SK-N-SH (cell line): Measurements from ENCODE around the gene RRP8.

ENCODE experiments used
- CTCF ChIP-seq: fragments of 200-600 bp; sonication (generic); IDR thresholded peaks from 2 replicates; pipeline ENCODE4 v1.6.1; 2017; ENCODE audit warnings: antibody characterized with exemption, mild to moderate bottlenecking, moderate library complexity
- REST ChIP-seq: IDR thresholded peaks from 2 replicates; pipeline ENCODE4 v1.6.1; 2012; ENCODE audit warnings: mild to moderate bottlenecking, low read depth, low read length, moderate library complexity
- SIN3A ChIP-seq: IDR thresholded peaks from 2 replicates; pipeline ENCODE4 v1.6.1; 2012; ENCODE audit warnings: low read depth, mild to moderate bottlenecking, low read length, moderate library complexity, borderline replicate concordance

- TF ChIP-seq CTCF (no peak), REST (no peak), SIN3A (no peak)
These were observed 9.2 kb downstream of the RRP8 start for GRCh38 chr11:6594142-6594768.
